HG03565 (cell line): ENCODE data around the gene DGKI.

Experiments
- ATAC-seq: cut with Tn5 transposase; IDR thresholded peaks from one replicate; pipeline ENCODE4 v1.9.1; 2021; ENCODE audit warnings: mild to moderate bottlenecking, moderate library complexity; ENCODE audit not compliant: unreplicated experiment

DGKI gene

GRCh38 chr7:137441451-137441850 is 405.3 kb downstream of the DGKI start:
- no peak for ATAC-seq

- no peak for ATAC-seq
These were observed 406.6 kb downstream of the DGKI start for GRCh38 chr7:137439829-137440825.

- ATAC-seq, result no peak
These were observed 411.8 kb downstream of the DGKI start for GRCh38 chr7:137434946-137435345.

- no peak for ATAC-seq
These were observed 412.2 kb downstream of the DGKI start for GRCh38 chr7:137434530-137434929.

- no peak for ATAC-seq
These were observed 423.5 kb downstream of the DGKI start for GRCh38 chr7:137423321-137423720.

GRCh38 chr7:137421366-137421765 is 425.4 kb downstream of the DGKI start:
- no peak for ATAC-seq

GRCh38 chr7:137418841-137419240 is 427.9 kb downstream of the DGKI start:
- no peak for ATAC-seq

GRCh38 chr7:137417464-137417863 is 429.3 kb downstream of the DGKI start:
- ATAC-seq, result no peak

GRCh38 chr7:137413901-137414300 is 432.9 kb downstream of the DGKI start:
- ATAC-seq, result no peak

GRCh38 chr7:137411446-137411845 is 435.3 kb downstream of the DGKI start:
- ATAC-seq, result no peak

- no peak for ATAC-seq
These were observed 438.6 kb downstream of the DGKI start for GRCh38 chr7:137408126-137408525.

- ATAC-seq, result no peak
These were observed 439.7 kb downstream of the DGKI start for GRCh38 chr7:137407078-137407477.

GRCh38 chr7:137404660-137405317 is 442.0 kb downstream of the DGKI start:
- no peak for ATAC-seq

- no peak for ATAC-seq
These were observed 443.4 kb downstream of the DGKI start for GRCh38 chr7:137403353-137403695.

GRCh38 chr7:137402536-137403352 is 444.0 kb downstream of the DGKI start:
- no peak for ATAC-seq

- ATAC-seq, result no peak
These were observed 446.6 kb downstream of the DGKI start for GRCh38 chr7:137399827-137400823.

- ATAC-seq, result no peak
These were observed 450.7 kb downstream of the DGKI start for GRCh38 chr7:137396051-137396450.

GRCh38 chr7:137395420-137395819 is 451.4 kb downstream of the DGKI start:
- no peak for ATAC-seq

GRCh38 chr7:137393570-137393969 is 453.2 kb downstream of the DGKI start:
- ATAC-seq, result no peak

- no peak for ATAC-seq
These were observed 456.7 kb downstream of the DGKI start for GRCh38 chr7:137390076-137390475.
